HepG2 (cell line): Measurements from ENCODE around the gene NOP56. TPM values are rescaled to one million over a fixed set of nuclear protein-coding genes. Genes with fewer than 3 reads are reported as not detected.

ENCODE experiments used
- BORCS8-MEF2B ChIP-seq: sonication (generic); formaldehyde crosslinking; IDR thresholded peaks from 2 replicates; pipeline ENCODE4 v1.8.0; 2022; ENCODE audit warnings: mild to moderate bottlenecking, missing genetic modification reagents
- DNMT1 ChIP-seq: sonication (generic); formaldehyde crosslinking; IDR thresholded peaks from 2 replicates; pipeline ENCODE4 v1.5.1; 2020; ENCODE audit warnings: mild to moderate bottlenecking, missing genetic modification reagents
- DR1 ChIP-seq: sonication (generic); formaldehyde crosslinking; IDR thresholded peaks from 2 replicates; pipeline ENCODE4 v1.8.0; 2021; ENCODE audit warnings: mild to moderate bottlenecking, missing genetic modification reagents, inconsistent platforms
- ELF1 ChIP-seq: sonication (generic); formaldehyde crosslinking; IDR thresholded peaks from 2 replicates; pipeline ENCODE4 v1.4.0; 2020; ENCODE audit warnings: missing genetic modification reagents
- ETV5 ChIP-seq: IDR thresholded peaks from 2 replicates; pipeline ENCODE4 v1.6.1; 2018; ENCODE audit warnings: missing biosample characterization, missing genetic modification reagents, inconsistent platforms, borderline replicate concordance
- HMGXB4 ChIP-seq, 2 experiments: sonication (generic) in 1 of 2; formaldehyde crosslinking in 1 of 2; IDR thresholded peaks; 2 replicates each; pipeline versions ENCODE4 v1.4.0 to v1.6.1; 2018 to 2020; ENCODE audit warnings: missing genetic modification reagents in 2 of 2, borderline replicate concordance in 1 of 2, low read depth in 1 of 2, mild to moderate bottlenecking in 1 of 2, missing biosample characterization in 1 of 2
- MXD1 ChIP-seq: sonication (generic); formaldehyde crosslinking; IDR thresholded peaks from 2 replicates; pipeline ENCODE4 v1.4.0; 2020; ENCODE audit warnings: mild to moderate bottlenecking, missing genetic modification reagents
- ONECUT2 ChIP-seq: sonication (generic); formaldehyde crosslinking; IDR thresholded peaks from 2 replicates; pipeline ENCODE4 v1.4.0; 2020; ENCODE audit warnings: missing genetic modification reagents
- PATZ1 ChIP-seq: sonication (generic); formaldehyde crosslinking; IDR thresholded peaks from 2 replicates; pipeline ENCODE4 v1.4.0; 2020; ENCODE audit warnings: missing genetic modification reagents
- PHB2 ChIP-seq: fragments of 450-650 bp; IDR thresholded peaks from 2 replicates; pipeline ENCODE4 v1.6.1; 2018; ENCODE audit not compliant: partially characterized antibody
- RAD21 ChIP-seq: fragments of 450-650 bp; formaldehyde crosslinking; IDR thresholded peaks from 2 replicates; pipeline ENCODE4 v1.5.0; 2020; ENCODE audit warnings: mild to moderate bottlenecking
- RFX3 ChIP-seq: IDR thresholded peaks from 2 replicates; pipeline ENCODE4 v1.6.1; 2016; ENCODE audit warnings: missing biosample characterization, missing genetic modification reagents
- SMC3 ChIP-seq: IDR thresholded peaks from 2 replicates; pipeline ENCODE4 v1.6.1; 2011; ENCODE audit warnings: low read length, improper control_type of control experiment
- SRSF1 ChIP-seq: fragments of 200-400 bp; formaldehyde crosslinking; optimal IDR thresholded peaks from 2 replicates; pipeline ENCODE3; 2017; ENCODE audit warnings: mild to moderate bottlenecking, low read depth, low read length, moderate library complexity
- UBTF ChIP-seq: sonication (generic); formaldehyde crosslinking; IDR thresholded peaks from 2 replicates; pipeline ENCODE4 v1.4.0; 2020; ENCODE audit warnings: mild to moderate bottlenecking, missing genetic modification reagents
- XRCC5 ChIP-seq: fragments of 200-400 bp; formaldehyde crosslinking; optimal IDR thresholded peaks from 2 replicates; pipeline ENCODE3; 2017; ENCODE audit warnings: mild to moderate bottlenecking, low read length
- ZFP41 ChIP-seq: sonication (generic); formaldehyde crosslinking; IDR thresholded peaks from 2 replicates; pipeline ENCODE4 v1.4.0; 2020; ENCODE audit warnings: mild to moderate bottlenecking, missing genetic modification reagents, borderline replicate concordance
- ZNF20 ChIP-seq: sonication (generic); formaldehyde crosslinking; IDR thresholded peaks from 2 replicates; pipeline ENCODE4 v1.4.0; 2020; ENCODE audit warnings: mild to moderate bottlenecking, moderate library complexity, missing genetic modification reagents
- ZNF317 ChIP-seq: sonication (generic); formaldehyde crosslinking; IDR thresholded peaks from 2 replicates; pipeline ENCODE4 v1.5.0; 2020; ENCODE audit warnings: mild to moderate bottlenecking, missing genetic modification reagents
- ZNF33B ChIP-seq: sonication (generic); formaldehyde crosslinking; IDR thresholded peaks from 2 replicates; pipeline ENCODE4 v1.5.1; 2020; ENCODE audit warnings: mild to moderate bottlenecking, missing genetic modification reagents
- ZNF451 ChIP-seq: sonication (generic); formaldehyde crosslinking; IDR thresholded peaks from 2 replicates; pipeline ENCODE4 v1.5.0; 2020; ENCODE audit warnings: mild to moderate bottlenecking, missing genetic modification reagents
- ZNF552 ChIP-seq: sonication (generic); formaldehyde crosslinking; IDR thresholded peaks from 2 replicates; pipeline ENCODE4 v1.9.0; 2022; ENCODE audit warnings: missing genetic modification reagents, mild to moderate bottlenecking, borderline replicate concordance
- ZNF589 ChIP-seq: sonication (generic); formaldehyde crosslinking; conservative IDR thresholded peaks from 2 replicates; pipeline ENCODE4 v1.8.0; 2022; ENCODE audit warnings: mild to moderate bottlenecking, moderate library complexity, missing genetic modification reagents
- ZNF678 ChIP-seq: sonication (generic); formaldehyde crosslinking; IDR thresholded peaks from 2 replicates; pipeline ENCODE4 v1.4.0; 2020; ENCODE audit warnings: mild to moderate bottlenecking, missing genetic modification reagents
- ZNF7 ChIP-seq: IDR thresholded peaks from 2 replicates; pipeline ENCODE4 v1.6.1; 2016; ENCODE audit warnings: missing biosample characterization, missing genetic modification reagents
- polyA plus RNA-seq, 8 experiments: library from polyadenylated mRNA; depleted of rRNA in 3 of 8; stranded (reverse) in 7 of 8; unstranded in 1 of 8; fragments of >200 nt; fragmentation: Illumina TruSeq in 4 of 8; extraction: Trizol in 4 of 8; gene quantifications; 2 replicates each; pipeline versions ENCODE4 v1.2.1 to v1.2.3, GENCODE V29; 2011 to 2016; ENCODE audit warnings: low read depth in 4 of 8, missing spikeins in 1 of 8, mixed read lengths in 1 of 8; ENCODE audit not compliant: insufficient read depth in 1 of 8
- total RNA-seq, 5 experiments: library from RNA; depleted of rRNA; stranded (reverse); fragments of >200 nt; fragmentation: Illumina TruSeq; extraction: Trizol; gene quantifications; 2 replicates each; pipeline ENCODE4 v1.2.3, GENCODE V29; 2016; ENCODE audit warnings: low read depth in 1 of 5

Gene NOP56
- total and polyA plus RNA-seq, 2 of the 13 experiments (the other 11 are each of a cell fraction or from before 2014, with no cell fraction given), result 369 to 1,116 TPM

GRCh38 chr20:2688041-2688591 lies 35.7 kb downstream of the NOP56 start (continued):
- TF ChIP-seq SMC3 (0 out of 2 replicates have a peak, but pooled peaks have one; percentile 19), ZNF589 (CRISPR knock-in tag) (no peak), ELF1 (CRISPR knock-in tag) (0 out of 2 replicates have a peak, but pooled peaks have one; percentile 42), ETV5 (CRISPR knock-in tag) (peak; percentile 44; the same call in 1 of the 2 replicates), UBTF (CRISPR knock-in tag) (0 out of 2 replicates have a peak, but pooled peaks have one; percentile 15), ZNF33B (CRISPR knock-in tag) (no peak), RFX3 (CRISPR knock-in tag) (no peak), HMGXB4 (CRISPR knock-in tag; IDR thresholded peaks at IDR 0.05; ENCODE audit: borderline replicate concordance in 1 of 2, low read depth in 1 of 2) (0 out of 4 replicates have a peak, but pooled peaks of 1 of the 2 experiments have one; percentile 20), PATZ1 (CRISPR knock-in tag) (no peak), ZNF7 (CRISPR knock-in tag) (no peak), RAD21 (CRISPR knock-in tag) (peak; percentile 70), ZNF317 (CRISPR knock-in tag) (no peak), ZNF678 (no peak), MXD1 (CRISPR knock-in tag) (0 out of 2 replicates have a peak, but pooled peaks have one; percentile 33), SRSF1 (peak; percentile 0), XRCC5 (peak; percentile 77), DR1 (CRISPR knock-in tag) (no peak), ZNF20 (CRISPR knock-in tag) (0 out of 2 replicates have a peak, but pooled peaks have one; percentile 53), ZNF552 (CRISPR knock-in tag) (no peak), BORCS8-MEF2B (no peak), ZFP41 (0 out of 2 replicates have a peak, but pooled peaks have one; percentile 13), PHB2 (no peak), DNMT1 (CRISPR knock-in tag) (no peak), ONECUT2 (CRISPR knock-in tag) (no peak), ZNF451 (CRISPR knock-in tag) (0 out of 2 replicates have a peak, but pooled peaks have one; percentile 30)
